Ovary (tissue), 3 donors: ENCODE results near the gene SAMM50.

Experiments
- EP300 ChIP-seq: sonication (generic); formaldehyde crosslinking; IDR thresholded peaks from one replicate; pipeline ENCODE4 v1.6.1; 2017; ENCODE audit warnings: antibody characterized with exemption
- POLR2A ChIP-seq: fragments of 450-650 bp; IDR thresholded peaks from one replicate; pipeline ENCODE4 v1.6.1; 2017; ENCODE audit warnings: antibody characterized with exemption, mild to moderate bottlenecking, moderate library complexity
- TF ChIP-seq, protein P1 (sequence below), 3 donors: fragments of 450-650 bp in 2 of 3; fragments of 200-600 bp in 1 of 3; IDR thresholded peaks; one replicate each; pipeline versions ENCODE4 v1.5.1 to v1.8.0; 2016 to 2022; ENCODE audit warnings: antibody characterized with exemption in 3 of 3, mild to moderate bottlenecking in 1 of 3
- donor health status: DM: no; HTN: no; CAD: no.

DNA sequence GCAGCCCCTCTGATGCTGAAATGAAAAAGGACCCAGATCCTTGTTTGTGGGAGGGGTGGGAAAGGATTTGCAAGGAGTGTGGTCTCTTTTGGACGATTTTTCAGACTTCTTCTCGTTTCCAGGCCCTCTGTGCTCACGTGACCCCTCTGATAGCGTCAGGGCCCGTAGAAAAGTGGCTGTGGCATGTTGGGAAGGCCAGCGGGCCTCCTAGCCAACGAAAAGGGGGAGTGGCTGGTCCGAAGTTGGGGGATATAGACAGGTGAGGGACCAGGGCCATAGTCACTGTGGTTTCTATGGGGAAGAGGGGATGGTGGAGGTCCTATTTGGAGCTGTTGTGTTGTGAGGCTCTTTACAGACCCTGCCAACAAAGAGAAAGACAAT lies 75.5 kb downstream of the SAMM50 start:
- TF ChIP-seq, protein P1, sequence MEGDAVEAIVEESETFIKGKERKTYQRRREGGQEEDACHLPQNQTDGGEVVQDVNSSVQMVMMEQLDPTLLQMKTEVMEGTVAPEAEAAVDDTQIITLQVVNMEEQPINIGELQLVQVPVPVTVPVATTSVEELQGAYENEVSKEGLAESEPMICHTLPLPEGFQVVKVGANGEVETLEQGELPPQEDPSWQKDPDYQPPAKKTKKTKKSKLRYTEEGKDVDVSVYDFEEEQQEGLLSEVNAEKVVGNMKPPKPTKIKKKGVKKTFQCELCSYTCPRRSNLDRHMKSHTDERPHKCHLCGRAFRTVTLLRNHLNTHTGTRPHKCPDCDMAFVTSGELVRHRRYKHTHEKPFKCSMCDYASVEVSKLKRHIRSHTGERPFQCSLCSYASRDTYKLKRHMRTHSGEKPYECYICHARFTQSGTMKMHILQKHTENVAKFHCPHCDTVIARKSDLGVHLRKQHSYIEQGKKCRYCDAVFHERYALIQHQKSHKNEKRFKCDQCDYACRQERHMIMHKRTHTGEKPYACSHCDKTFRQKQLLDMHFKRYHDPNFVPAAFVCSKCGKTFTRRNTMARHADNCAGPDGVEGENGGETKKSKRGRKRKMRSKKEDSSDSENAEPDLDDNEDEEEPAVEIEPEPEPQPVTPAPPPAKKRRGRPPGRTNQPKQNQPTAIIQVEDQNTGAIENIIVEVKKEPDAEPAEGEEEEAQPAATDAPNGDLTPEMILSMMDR (IDR thresholded peaks at IDR 0.05), result no peak
- TF ChIP-seq POLR2A (no peak), EP300 (no peak)
